Mesodermal cell (in vitro differentiated cells): ENCODE measurements around the gene SH3PXD2A.

Experiments
- H3K27ac ChIP-seq: 2 replicates; pipeline ENCODE4 v1.7.0; 2013; ENCODE audit warnings: mild to moderate bottlenecking, low read depth, low read length, moderate library complexity; ENCODE audit not compliant: severe bottlenecking
- H3K36me3 ChIP-seq: 2 replicates; pipeline ENCODE4 v1.7.1; 2013; ENCODE audit warnings: mild to moderate bottlenecking, low read length, moderate library complexity; ENCODE audit not compliant: control insufficient read depth, insufficient read depth
- H3K4me1 ChIP-seq: one replicate; pipeline ENCODE4 v1.7.1; 2013; ENCODE audit warnings: mild to moderate bottlenecking, low read length; ENCODE audit not compliant: insufficient read depth, control insufficient read depth, poor library complexity, severe bottlenecking
- H3K4me3 ChIP-seq: 2 replicates; pipeline ENCODE4 v1.7.0; 2013; ENCODE audit warnings: low read length, control low read depth, mild to moderate bottlenecking; ENCODE audit not compliant: insufficient read depth, poor library complexity, severe bottlenecking; ENCODE audit errors: extremely low read depth
- H3K9me3 ChIP-seq: 2 replicates; pipeline ENCODE4 v1.7.1; 2013; ENCODE audit warnings: mild to moderate bottlenecking, low read length, moderate library complexity; ENCODE audit not compliant: control insufficient read depth
- WGBS, 2 experiments: methylation state at CpG; one replicate each; pipeline ENCODE4 v1.1.5; 2013; ENCODE audit warnings: missing lambda C conversion rate in 2 of 2; ENCODE audit not compliant: insufficient coverage in 2 of 2; 5-methylcytosine and 5-hydroxymethylcytosine counted together

Gene SH3PXD2A

DNA sequence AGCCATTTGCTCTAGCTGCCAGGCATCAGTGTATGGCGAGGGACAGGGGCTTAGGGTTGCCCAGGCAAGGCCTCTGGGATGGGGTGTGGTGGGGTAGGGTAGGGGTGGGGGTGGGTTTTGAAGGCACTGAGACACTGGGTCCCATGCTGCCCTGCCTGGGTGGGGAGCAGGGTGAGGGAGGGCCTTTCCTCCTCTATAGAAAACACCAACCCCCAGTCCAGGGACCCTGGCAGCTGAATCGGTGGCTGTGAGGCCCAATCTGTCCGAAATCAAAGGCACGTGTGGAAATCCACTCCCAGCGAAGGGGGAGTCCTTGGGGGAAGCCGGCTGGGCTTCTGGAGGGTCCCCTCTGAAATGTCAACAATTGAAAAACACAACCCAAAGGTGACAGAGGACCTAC lies 255.5 kb downstream of the SH3PXD2A start:
- Histone ChIP-seq H3K9me3 (no peaks in the 10 kb centered on the region), H3K4me1 (peaks cover 3% of the 10 kb centered on the region), H3K4me3 (no peak overlapping the region), H3K27ac (no peak overlapping the region), H3K36me3 (peaks cover 44% of the 10 kb centered on the region)
- WGBS, 2 experiments = 95 to 97% methylated on average over 5 to 6 of the region's 6 CpGs

DNA sequence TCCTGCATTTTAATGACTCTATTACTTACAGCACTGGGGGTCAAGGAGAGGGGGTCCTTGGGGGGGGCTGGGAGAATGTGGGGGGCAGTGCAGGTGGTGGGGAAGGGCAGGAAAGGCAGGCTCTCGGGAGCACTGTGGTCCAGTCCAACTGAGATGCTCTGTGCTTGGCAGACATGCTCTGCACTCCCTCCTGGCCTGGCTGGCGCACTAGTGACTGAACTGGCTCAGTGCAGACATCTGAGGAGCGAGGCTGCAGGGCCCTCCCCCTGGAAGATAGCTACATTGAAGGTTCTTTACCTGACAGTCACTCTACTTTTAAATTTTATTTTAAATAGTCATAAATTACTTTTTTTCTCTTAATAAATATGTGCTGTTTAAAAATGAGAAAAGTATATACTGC lies 256.2 kb downstream of the SH3PXD2A start:
- H3K4me1 ChIP-seq = peaks cover 3% of the 10 kb centered on the region
- peaks cover 37% of the 10 kb centered on the region for H3K36me3 ChIP-seq
- H3K27ac ChIP-seq = no peak overlapping the region
- no peak overlapping the region for H3K4me3 ChIP-seq
- 62 to 77% methylated on average over 2 of the region's 3 CpGs for WGBS, 2 experiments
- H3K9me3 ChIP-seq = no peaks in the 10 kb centered on the region

DNA sequence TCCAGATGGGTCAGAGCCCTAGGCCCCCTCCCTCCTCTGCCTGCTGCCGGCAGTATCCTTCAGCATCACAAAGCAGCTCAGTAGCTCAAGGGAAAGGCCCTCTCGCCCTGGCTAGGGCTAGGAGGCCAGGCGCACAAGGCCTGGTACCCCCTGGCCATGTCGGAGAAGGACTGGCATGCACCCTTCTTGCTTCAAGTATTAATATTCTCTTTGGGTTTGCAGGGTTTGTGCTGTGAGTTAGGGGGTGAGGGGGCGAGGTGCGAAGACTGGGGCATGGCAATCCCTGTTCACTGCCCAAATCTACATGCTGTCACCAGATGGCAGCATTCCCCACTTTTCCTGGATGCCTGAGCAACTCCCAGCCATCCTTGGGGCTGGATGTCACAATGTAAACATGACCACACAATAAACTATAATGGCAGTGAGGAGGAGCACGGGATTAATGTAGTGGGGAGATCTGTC lies 256.7 kb downstream of the SH3PXD2A start:
- WGBS, 2 experiments = 35 to 54% methylated on average over 2 to 6 of the region's 7 CpGs
- H3K4me3 ChIP-seq = no peak overlapping the region

DNA sequence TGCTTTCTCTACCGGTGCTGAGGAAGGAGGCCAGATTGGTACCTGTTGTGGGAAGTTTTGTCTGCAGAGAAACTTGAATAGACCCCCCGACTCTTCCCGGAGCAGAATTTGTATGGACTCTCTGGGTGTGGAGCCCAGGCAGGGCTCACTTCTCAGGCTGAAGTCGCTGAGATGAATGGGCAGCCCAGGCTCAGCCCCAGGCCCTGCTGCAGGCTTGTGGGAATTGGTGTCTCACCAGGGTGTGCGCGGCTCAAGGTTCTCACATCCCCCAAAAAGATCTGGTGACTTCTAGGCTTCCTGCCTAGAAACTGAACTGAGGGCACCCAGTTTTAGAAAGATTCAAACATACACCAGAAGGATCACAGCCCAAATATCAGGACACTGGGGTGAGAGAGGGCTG lies 258.4 kb downstream of the SH3PXD2A start:
- 73 to 83% methylated on average over 5 to 6 of the region's 6 CpGs for WGBS, 2 experiments
- peaks cover 17% of the 10 kb centered on the region for H3K36me3 ChIP-seq
- H3K4me1 ChIP-seq = peaks cover 3% of the 10 kb centered on the region
- no peaks in the 10 kb centered on the region for H3K9me3 ChIP-seq
- no peak overlapping the region for H3K4me3 ChIP-seq
- no peak overlapping the region for H3K27ac ChIP-seq

More for the DNA sequence above, 256.7 kb downstream of the SH3PXD2A start:
- H3K27ac ChIP-seq = no peak overlapping the region
- peaks cover 33% of the 10 kb centered on the region for H3K36me3 ChIP-seq
- H3K4me1 ChIP-seq = peaks cover 3% of the 10 kb centered on the region
- no peaks in the 10 kb centered on the region for H3K9me3 ChIP-seq

DNA sequence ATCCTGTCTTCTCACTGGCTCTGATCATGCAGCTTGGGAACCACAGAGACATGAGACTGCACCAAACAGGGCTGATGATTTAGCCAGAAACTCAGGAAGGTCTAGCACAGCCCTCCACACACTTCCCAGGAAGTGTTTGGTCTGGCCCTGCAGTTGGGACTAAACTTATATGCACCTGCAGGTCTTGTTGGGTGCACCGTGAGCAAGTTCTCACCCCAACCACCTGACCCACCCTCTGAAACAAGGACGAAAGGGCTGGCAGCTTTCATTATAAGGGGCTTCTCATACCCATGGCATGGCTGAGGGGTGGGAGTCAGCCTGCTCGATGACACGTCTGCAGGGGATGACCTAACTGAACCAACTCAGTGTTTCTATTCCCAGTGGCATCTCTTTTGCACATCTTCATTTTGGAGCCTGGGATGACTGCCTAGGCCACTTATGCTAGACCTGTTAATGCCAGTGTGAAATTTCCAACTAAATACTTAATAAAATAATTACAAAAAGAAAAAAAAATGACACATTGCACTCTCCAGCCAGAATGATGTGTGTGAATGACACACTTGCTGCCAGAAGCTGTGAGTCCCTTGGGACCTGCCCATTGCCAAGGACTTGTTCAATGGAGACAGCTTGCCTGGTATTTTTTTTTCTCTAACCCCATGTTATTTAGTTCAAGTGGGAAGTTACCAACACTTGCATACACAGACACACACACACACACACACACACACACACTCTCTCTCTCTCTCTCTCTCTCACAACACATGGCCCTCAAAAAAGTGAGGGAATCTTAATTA lies 259.2 kb downstream of the SH3PXD2A start:
- Histone ChIP-seq H3K4me1 (peaks cover 3% of the 10 kb centered on the region), H3K27ac (no peak overlapping the region), H3K4me3 (no peak overlapping the region), H3K9me3 (no peaks in the 10 kb centered on the region), H3K36me3 (peaks cover 9% of the 10 kb centered on the region)
- 94% methylated on average over 3 of the region's 4 CpGs; no CpG with 5 or more reads in 1 of the 2 experiments for WGBS, 2 experiments

DNA sequence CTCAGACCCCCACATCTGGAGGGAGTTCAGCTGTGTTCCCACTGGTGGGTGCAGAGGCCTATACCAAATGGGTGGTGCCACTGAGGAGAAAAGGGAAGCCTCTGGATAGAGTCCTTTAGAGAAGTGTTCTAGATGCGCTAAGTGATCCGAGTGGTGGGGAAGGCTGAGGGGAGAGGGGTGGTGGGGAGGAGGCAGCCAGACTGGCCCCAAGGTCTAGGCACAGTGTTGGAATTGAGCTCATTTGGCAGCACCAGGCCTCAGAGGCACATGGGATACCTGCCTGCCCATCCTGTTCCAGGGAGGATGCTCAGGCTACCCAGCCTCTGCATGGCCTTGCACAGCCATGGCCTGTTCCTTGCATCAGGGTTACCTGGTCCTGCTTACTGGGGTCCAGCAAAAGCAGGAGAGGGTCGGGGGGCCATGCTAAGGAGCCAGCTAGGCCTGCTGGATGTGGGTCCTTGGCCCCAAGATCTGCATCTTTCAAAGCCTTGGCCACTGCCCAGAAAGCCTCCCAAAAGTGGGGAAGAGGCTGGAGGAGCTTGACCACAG lies 262.3 kb downstream of the SH3PXD2A start:
- WGBS, 2 experiments = 68 to 77% methylated on average over 3 of the region's 3 CpGs
- Histone ChIP-seq H3K4me3 (no peak overlapping the region), H3K36me3 (no peaks in the 10 kb centered on the region), H3K9me3 (no peaks in the 10 kb centered on the region), H3K4me1 (no peaks in the 10 kb centered on the region), H3K27ac (no peak overlapping the region)

DNA sequence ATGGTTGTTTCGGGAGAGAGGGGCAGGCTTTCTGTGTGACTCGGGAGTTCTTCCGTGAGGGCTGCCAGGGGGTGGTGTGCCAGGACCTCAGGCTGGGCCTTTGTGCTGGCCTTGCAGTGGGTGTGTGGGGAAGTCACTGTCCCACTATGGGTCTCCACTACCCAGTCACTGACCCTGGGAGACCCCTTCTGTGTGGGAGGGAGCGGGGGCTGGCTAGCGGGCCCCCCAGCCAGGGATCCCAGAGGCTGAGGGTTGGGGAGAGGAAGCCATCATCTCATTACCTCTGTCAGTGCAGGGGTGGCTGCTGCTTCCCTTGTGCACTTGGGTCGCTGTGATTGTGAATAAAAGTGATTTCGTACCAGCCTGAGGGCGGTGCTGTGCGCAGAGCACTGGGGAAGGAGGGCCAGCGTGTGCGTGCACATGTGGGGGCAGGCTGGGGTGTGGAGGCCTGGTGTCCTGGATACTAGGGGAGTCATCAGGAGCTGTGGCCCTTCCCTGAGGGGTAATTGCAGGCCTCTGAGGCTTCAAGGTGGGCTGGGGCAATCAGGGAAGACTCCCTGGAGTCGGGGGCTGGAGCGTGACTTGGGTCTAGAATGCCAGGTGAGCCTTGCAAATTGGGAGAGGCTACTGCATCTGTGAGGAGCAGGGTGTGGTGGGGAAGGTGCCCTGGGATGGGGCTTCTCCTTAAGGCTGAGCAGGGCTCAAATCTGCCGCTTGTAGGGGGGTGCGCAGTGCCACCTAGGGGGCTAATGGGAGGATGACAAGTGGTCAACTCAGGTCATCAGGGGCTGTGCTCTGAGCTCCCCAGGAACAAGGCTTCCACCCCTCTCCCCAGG lies 263.0 kb downstream of the SH3PXD2A start:
- no peak overlapping the region for H3K4me3 ChIP-seq
- 78 to 80% methylated on average over 8 to 11 of the region's 15 CpGs for WGBS, 2 experiments
- H3K9me3 ChIP-seq = no peaks in the 10 kb centered on the region
- H3K36me3 ChIP-seq = no peaks in the 10 kb centered on the region
- H3K4me1 ChIP-seq = no peaks in the 10 kb centered on the region
- no peak overlapping the region for H3K27ac ChIP-seq

DNA sequence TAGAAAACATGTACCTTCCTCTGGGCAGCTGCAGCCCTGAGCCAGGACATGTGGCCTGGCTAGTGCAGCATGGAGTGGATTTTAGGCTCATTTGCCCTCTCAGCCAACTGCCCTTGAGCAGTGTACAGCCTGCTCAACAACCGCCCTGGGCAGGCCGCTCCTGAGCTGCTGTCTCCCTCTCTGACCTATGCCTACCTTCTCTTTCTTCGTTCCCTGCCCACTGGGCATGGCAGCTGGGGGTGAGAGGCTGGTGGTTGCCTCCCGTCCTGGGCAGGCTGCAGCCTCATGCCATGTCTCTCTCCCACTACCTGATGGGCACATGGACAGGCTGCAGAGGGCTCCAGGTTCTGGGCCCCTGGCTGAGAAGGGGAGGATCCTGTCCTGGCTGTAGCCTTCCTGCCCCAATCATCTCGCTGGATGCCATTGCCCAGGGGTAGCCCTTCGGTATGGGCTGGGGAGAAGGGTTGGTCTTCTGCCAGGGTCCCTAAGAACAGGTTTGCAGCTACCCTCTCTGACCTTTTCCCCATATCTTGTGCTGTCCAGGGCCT lies 264.6 kb downstream of the SH3PXD2A start:
- WGBS, 2 experiments = 87 to 98% methylated on average over 3 to 5 of the region's 6 CpGs
- no peaks in the 10 kb centered on the region for H3K36me3 ChIP-seq
- no peaks in the 10 kb centered on the region for H3K4me1 ChIP-seq
- H3K4me3 ChIP-seq = no peak overlapping the region
- H3K27ac ChIP-seq = no peak overlapping the region
- H3K9me3 ChIP-seq = no peaks in the 10 kb centered on the region

DNA sequence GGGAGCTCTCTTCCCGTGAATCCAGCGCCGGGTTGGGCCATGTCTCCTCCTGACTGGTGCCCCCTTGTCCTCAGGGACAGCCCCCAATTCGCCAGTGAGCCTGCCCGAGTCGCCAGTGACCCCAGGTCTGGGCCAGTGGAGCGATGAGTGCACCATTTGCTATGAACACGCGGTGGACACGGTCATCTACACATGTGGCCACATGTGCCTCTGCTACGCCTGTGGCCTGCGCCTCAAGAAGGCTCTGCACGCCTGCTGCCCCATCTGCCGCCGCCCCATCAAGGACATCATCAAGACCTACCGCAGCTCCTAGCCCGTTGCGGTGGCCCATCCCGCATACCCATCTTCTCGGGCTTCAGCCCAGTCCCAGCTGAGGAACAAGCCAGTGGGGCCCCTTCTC lies 265.3 kb downstream of the SH3PXD2A start:
- Histone ChIP-seq H3K9me3 (no peaks in the 10 kb centered on the region), H3K27ac (no peak overlapping the region), H3K36me3 (no peaks in the 10 kb centered on the region), H3K4me1 (no peaks in the 10 kb centered on the region), H3K4me3 (no peak overlapping the region)
- 93 to 96% methylated on average over 16 to 20 of the region's 20 CpGs for WGBS, 2 experiments

DNA sequence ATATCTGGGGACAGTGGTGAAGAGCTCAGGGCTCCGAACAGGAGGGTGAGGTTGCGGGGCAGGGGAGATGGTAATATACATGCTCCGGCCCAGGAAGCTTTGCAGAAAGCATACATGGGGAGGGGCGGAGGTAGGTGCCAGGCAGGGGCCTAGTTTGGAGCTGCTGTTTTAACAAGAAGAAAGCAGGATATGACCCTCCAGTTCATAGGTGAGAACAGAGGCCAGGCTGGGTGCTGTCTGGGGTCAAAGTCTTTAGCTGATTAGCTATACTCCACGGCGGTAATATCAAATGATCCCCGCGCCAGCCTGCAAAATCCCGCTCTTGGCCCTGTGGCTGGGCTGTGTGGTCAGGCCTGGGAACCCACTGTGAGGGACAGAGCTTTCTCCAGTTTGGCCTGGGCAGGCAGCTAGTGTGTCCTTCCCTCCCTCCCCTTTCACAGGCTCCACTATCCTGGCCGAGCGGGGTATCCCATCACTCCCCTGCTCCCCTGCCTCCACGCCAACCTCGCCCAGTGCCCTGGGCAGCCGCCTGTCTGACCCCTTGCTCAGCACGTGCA lies 266.2 kb downstream of the SH3PXD2A start:
- Histone ChIP-seq H3K36me3 (no peaks in the 10 kb centered on the region), H3K4me1 (no peaks in the 10 kb centered on the region), H3K27ac (no peak overlapping the region), H3K4me3 (no peak overlapping the region), H3K9me3 (no peaks in the 10 kb centered on the region)
- 91 to 94% methylated on average over 12 to 15 of the region's 15 CpGs for WGBS, 2 experiments
